GM21528 (cell line): ENCODE results near the gene CHCHD10.
"Not testable (repeated sequence)": the region's sequence is repeated elsewhere in the genome, so short reads cannot be mapped to it uniquely, and the experiment has no call there.

Experiments used
- ATAC-seq: cut with Tn5 transposase; IDR thresholded peaks from one replicate; pipeline ENCODE4 v1.9.1; 2021; ENCODE audit warnings: mild to moderate bottlenecking, moderate library complexity; ENCODE audit not compliant: unreplicated experiment, low FRiP score

Gene CHCHD10

DNA sequence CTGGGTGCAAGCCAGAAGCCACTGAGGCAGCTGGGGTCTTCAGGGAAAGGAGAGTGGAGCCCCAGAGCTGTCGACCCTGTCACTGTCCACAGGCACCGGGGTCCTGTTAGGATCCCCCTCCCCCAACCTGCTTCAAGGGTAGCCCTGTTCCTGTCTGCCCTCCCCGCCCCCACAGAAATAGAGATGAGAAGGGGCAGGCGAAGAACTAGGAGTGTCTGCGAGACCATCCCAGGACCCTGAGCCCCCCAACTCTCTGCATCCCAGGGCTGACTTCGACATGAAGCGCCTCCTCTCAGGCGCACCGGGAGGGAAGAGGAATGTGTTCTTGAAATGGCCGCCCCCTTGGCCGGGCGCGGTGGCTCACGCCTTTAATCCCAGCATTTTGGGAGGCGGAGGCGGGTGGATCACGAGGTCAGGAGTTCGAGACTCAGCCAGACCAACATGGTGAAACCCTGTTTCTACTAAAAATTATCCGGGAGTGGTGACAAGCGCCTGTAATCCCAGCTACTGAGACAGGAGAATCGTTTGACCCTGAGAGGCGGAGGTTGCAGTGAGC, 16.3 kb downstream of the CHCHD10 start:
- ATAC-seq = peak; percentile 12

DNA sequence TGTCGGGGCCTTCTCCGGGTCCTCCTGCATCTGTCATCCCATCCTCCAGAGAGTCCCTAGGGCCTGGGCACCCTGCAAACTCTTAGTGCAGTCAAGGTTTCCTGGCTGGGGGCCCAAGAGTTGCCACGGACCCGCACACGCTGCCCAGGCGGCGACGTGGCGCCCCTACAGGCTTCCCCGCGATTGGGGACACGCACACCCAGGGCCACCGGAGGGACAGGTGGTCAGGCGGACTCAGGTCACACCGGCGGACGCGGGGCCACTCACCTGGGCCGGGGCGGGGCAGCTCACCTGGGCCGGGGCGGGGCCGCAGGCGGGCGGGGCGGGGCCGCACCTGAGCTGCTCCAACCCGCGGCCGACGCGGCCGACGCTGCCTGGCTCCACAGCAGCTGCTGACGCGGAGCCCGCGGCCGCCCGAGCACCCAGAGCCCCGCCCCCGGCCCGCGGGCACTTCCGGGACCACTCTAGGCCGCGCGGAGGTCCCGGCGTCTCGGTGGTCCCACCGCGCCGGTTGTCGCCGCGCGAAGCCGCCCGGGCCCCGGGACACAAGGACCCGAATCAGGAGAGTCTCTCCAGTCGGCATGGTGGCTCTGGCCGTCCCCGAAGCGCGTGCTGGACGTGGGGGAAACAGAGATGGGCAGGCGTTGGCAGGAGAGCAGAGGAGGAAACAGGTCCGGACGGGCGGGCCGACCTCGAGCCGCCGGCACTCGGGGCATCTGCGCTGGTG, 16.9 kb downstream of the CHCHD10 start, which contains the start of gene ZNF70:
TSS of gene ZNF70 (minus strand) at position 399 of the 727 bp plus-strand sequence. CDS start 5,972 bp downstream, outside the sequence.
- peak; percentile 54 for ATAC-seq

DNA sequence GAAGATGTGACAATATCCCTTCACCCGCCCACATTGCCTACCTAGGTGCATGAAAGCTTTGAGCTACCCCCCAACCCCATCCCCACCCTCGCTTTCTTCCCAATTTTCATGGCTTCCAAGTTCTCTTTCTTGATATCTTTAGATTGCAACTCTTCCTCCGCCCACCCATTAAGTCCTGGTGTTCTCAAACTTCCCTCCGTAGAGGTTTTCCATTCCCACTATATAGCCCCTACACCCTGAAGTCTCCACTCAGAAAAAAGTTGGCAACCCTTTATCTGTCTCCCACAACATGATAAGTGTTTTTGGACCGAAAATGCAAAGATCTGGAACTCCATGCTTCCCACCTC, 17.4 kb downstream of the CHCHD10 start:
- ATAC-seq = no peak

DNA sequence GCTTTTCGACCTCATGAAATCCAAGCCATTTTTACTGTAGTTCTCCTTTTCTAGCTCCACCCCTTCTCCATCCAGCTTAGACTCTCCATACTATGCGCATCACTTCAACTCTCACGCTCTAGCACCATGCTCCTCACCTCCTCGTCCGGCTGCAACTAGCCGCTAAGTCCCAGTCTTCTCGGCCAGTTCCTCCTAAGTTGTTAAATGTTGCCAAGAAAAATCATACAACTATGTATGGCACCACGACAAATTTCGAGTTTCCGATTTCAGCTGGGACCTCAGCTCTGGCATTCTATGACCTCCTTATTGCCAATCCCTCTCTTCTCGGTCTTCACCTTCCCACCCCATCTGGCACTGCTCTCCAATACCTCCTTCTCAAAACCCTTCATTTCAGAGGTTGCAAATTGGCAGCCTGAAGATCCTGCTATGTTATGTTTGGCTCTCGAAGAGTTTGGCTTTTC, 17.9 kb downstream of the CHCHD10 start:
- ATAC-seq = no peak

DNA sequence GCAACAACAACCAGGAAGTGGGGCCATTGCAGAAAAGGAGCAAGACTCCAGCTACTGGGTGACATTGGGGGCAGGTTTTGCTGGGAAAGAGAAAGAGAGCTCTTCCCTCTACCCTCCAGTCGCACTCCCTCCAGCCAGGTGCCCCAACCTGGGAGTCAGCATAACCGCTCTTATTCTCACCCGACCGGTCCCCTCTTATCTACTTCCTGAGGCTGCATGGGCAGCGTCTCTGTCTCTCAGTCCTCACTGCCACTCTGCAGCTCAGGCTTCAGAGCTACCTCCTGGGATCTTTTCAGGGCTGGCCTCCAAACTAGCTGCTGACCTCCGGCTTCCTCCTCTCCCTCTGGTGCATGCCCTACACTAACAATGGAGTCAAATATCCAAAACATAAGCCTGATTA, 22.0 kb downstream of the CHCHD10 start:
- ATAC-seq = no peak

DNA sequence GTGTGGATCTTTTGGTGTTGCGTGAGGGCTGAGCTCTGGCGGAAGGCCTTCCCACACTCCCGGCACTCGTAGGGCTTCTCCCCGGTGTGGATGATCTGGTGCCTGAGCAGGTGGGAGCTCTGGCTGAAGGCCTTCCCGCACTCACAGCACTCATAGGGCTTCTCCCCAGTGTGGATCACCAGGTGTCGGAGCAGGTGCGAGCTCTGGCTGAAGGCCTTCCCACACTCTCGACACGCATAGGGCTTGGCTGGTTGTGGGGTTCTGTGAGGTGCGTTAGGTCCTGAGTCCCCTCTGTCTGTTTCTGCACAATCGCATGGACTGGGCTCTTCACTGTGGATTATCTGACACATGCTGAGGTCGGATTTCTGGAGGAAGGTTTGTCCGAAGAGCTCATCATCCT, 23.3 kb downstream of the CHCHD10 start:
- no peak for ATAC-seq

DNA sequence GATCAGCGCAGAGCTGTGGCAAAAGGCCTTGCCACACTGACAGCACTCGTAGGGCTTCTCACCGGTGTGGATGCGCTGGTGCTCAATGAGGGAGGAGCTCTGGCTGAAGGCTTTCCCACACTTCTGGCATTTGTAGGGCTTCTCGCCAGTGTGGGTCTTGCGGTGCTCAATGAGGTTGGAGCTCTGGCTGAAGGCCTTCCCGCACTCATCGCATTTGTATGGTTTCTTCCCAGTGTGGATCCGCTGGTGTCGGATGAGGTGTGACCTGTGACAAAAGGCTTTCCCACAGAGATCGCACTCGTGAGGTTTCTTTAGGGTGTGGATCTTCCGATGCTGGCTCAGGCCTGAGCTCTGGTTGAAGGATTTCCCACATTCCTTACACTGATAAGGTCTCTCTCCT, 23.8 kb downstream of the CHCHD10 start:
- ATAC-seq = no peak

DNA sequence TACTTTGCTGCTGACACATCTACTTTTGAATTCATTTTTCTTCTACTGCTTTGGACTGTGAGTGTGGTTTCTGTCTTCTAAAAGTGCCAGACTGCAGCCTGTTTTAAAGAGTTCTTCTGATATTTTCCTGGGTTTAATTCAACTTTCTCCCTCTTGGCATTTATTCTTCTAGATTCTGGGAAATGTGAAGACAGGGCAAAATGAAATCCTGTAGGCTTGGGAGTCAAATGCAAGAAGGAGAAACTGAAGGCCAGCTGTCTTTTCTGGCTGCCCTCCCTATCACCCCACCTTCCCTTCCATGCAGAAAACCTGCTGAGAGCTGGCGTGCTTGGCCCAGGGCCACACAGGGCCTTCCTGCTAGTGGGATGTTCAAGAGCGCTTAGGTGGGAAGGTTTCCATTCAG, 24.5 kb downstream of the CHCHD10 start:
- ATAC-seq = no peak

DNA sequence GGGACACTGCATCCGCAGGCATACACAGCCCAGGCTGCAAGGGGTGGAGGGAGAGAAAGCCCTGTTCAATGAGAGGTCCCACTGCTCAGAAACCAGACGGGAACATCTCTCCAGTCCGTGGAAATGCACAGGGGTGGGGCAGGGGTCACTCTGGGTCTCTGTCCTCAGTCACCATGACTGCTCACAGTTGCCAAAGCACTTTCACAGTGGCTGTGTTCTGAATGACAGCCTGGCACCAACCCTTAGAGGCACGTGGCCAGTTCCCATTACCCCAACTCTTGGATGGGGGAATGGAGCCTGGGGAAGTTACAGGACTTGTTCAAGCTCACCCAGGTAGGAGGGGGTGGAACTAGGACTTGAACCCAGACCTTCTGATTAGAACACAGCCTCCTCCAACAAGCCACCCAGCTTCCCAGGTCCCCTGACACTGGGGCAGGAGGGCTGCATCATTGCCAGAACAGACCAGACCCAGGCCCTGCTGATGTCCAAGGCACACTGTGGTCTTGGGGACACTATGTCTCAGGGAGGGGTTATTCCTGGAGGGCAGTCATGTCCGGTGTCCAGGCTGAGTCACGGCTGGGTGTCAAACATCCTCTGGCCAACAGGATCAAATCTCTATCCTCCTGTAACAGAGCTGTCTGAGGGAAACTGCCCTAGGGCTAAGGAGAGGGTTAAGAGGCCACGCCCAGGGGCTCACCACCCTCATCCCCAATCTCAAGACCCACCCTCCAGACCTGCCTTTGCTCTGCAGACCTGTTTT, 25.1 kb downstream of the CHCHD10 start:
- ATAC-seq = no peak

DNA sequence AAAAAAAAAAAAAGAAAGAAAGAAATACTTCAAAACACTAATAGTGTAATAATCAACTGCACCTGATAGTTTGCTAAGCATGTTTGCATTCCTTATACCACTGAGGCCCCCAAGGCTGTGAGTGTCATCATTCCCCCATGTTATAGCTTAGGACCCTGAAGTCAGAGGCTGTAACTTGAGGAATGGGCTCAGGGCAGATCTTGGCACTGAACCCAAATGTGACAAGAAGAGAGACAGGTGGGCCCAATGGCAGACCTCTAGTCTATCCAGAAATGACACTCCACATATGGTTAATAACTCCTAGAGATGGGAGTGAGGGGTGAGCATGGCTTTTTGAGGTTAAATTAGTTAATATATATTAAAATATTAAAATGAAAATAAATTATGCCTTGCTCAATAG, 30.1 kb downstream of the CHCHD10 start:
- ATAC-seq = no peak

DNA sequence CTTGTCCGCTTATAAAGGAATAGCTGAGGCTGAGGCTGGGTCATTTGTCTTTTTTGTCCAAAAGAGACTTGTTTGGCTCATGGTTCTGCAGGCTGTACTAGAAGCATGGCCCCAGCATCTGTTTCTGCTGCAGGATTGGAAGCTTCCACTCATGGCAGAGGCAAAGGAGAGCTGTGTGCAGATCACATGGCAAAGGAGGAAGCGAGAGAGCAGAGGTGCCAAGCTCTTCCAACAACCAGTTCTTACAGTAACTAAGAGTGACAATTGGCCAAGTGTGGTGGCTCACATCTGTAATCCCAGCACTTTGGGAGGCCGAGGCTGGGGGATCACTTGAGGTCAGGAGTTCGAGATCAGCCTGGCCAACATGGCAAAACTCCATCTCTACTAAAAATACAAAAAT, 39.7 kb downstream of the CHCHD10 start:
- ATAC-seq = not testable (repeated sequence)

DNA sequence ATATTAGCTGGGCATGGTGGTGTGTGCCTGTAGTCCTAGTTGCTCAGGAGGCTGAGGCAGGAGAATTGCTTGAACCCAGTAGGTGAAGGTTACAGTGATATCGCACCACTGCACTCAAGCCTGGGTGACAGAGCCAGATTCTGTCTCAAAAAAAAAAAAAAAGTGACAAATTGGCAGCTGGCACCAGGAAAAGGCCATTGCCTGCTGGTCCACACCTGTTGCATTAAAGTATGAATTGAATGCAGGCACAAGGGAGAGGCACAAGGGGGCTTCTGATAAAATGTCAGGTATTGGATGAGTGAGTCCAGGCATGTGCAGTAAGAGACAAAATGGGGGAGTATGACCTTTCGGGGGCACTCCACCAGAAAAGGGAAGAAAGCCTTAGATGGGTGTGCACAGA, 45.0 kb downstream of the CHCHD10 start:
- no peak for ATAC-seq

DNA sequence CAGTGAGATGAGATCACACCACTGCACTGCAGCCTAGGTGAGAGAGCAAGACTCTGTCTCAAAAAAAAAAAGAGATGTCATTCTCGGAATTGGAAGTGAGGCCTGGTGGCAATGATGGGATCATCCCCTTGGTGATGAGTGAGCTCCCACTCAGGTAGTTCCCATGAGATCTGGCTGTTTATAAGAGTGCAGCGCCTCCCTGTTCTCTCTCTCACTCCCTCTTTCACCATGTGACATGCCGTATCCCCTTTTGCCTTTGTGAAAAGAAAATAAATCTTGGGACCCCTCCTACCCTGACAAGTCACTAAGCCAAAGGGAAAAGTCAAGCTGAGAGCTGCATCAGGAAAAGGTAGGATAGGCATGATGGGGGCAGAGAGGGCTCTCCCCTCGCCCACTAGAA, 45.6 kb downstream of the CHCHD10 start:
- no peak for ATAC-seq

DNA sequence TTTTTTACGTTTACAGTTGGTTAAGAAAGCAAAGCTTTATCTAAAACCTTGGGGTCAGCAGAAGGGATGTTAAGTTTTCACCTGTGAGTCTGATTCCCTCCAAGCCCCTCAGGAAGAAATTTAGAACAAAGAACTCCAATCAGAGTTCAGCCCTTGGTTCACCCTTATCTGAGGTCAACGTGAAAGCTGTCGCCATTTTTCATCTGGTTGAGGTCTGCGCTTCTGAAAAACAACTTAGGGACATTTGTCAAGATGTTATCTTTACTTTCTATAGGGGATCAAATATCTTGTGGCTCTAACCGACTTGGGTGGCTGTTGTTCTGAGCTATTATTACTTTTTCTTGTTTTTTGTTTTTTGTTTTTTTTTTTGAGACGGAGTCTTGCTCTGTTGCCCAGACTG, 46.9 kb downstream of the CHCHD10 start:
- ATAC-seq = no peak

DNA sequence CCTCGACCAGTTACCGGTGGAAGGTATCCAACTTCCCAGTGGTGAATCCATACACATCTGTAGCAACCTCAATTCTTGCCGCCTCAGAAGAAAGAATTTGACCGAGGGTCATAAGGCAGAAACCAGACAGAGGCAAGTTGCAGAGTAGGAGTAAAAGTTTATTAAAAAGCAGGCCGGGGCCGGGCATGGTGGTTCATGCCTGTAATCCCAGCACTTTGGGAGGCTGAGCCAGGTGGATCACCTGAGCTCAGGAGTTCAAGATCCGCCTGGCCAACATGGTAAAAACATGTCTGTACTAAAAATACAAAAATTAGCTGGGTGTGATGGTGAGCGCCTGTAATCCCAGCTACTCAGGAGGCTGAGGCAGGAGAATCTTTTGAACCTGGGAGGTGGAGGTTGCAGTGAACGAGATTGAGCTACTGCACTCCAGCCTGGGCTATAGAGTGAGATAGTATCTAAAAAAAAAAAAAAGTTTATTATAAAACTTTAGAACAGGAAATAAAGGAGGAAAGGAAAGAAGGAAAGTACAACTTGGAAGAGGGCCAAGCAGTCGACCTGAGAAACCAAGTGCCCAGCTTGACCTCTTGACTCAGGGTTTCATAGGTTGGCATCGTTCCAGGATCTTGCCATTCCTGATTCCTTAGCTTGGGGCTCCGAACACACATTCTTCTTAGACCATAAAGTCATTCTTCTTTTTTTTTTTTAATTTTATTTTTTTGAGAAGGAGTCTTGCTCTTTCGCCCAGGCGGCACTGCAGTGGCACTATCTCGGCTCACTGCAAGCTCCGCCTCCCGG, 49.2 kb downstream of the CHCHD10 start:
- no peak for ATAC-seq

DNA sequence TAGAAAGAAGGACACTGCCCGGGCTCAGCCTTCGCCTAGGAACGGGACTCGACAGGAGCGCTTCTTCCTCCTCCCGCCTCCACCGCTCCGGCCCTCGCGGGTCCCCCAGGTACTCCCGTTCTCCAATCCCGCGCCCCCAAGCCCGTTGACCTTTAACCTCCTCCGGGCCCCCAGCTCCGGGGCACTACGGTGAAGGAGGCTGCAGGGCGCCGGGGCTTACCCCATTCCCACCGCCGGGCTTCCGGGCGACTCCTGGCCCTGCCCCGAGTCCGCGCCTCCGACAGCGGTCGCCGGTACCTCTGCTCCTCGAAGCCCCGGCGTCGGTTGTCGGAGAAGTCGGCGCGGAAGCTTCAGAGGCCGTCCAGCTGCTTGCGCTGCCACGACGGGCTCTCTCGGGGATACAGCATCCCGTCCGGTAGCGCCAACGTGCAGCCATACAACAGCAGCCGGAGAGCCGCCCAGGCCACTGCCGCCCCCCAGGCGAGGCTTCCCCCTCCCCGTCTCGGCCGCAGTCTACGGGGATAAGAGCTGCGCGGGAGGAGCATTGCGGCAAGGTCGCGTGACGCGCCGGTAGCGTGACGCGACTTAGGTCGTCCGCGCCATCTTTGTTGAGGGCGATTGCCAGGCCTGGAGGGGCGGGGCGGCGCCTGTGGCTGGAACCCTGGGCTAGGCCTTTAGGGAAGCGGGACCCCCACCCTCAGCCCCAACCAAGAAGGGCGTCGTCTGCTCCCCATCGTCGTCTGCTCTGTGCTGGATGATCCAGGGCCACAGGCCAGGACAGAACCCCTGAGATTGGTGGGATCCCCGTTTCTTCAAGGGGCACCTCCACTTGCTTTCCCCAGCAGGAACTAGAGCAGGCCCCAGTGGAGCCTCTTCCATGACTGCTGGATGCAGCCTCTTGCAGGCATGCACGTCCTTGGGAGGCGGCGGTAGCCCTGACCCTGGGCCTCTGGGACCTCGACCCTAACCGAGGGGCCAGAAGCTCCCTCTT, 50.7 kb downstream of the CHCHD10 start:
- ATAC-seq = peak; percentile 75
